PC-9 (cell line): ENCODE results near the gene IL34. TPM values are rescaled to one million over a fixed set of nuclear protein-coding genes. Genes with fewer than 3 reads are reported as not detected.
"Not testable (repeated sequence)": the region's sequence is repeated elsewhere in the genome, so short reads cannot be mapped to it uniquely, and the experiment has no call there.

Source experiments
- BruUV-seq: library from RNA; stranded (reverse); fragments of 400-500 nt; replicated peaks from 2 replicates; lab custom pipeline; 2021; lab: Mats Ljungman, UMichigan
- CTCF ChIA-PET: fragments of 300-600 bp; sonication (Branson Sonifier 250); formaldehyde crosslinking; loops from one replicate; lab custom pipeline; 2022; ENCODE audit warnings: antibody characterized with exemption; lab: Charles Lee
- POLR2A ChIA-PET: fragments of 300-600 bp; sonication (Branson Sonifier 250); formaldehyde crosslinking; loops from one replicate; lab custom pipeline; 2022; ENCODE audit warnings: antibody characterized with exemption; ENCODE audit not compliant: unreplicated experiment; lab: Charles Lee
- DNase-seq, 2 experiments: peaks; one replicate each; pipeline versions ENCODE4 v3.0.0 to v3.0.0-alpha.2; 2015 to 2022; ENCODE audit warnings: mixed read lengths in 1 of 2
- H2AFZ ChIP-seq: fragments of 200-600 bp; sonication (generic); 2 replicates; pipeline ENCODE4 v1.8.1; 2017; ENCODE audit warnings: antibody characterized with exemption
- H3F3A ChIP-seq: fragments of 200-600 bp; sonication (generic); 2 replicates; pipeline ENCODE4 v1.8.1; 2017; ENCODE audit warnings: antibody characterized with exemption, mild to moderate bottlenecking, low read depth; ENCODE audit not compliant: insufficient read depth
- H3K27ac ChIP-seq: fragments of 200-600 bp; sonication (generic); 2 replicates; pipeline ENCODE4 v1.6.1; 2016; ENCODE audit warnings: mixed run types
- H3K27me3 ChIP-seq: fragments of 200-600 bp; sonication (generic); 2 replicates; pipeline ENCODE4 v1.6.1; 2016; ENCODE audit warnings: low read depth, mixed run types; ENCODE audit not compliant: insufficient read depth
- H3K36me3 ChIP-seq: fragments of 200-600 bp; sonication (generic); 2 replicates; pipeline ENCODE4 v1.6.1; 2016; ENCODE audit warnings: low read depth, mixed run types
- H3K4me1 ChIP-seq: fragments of 200-600 bp; sonication (generic); replicated peaks from 2 replicates; pipeline ENCODE4 v1.6.1; 2016; ENCODE audit warnings: mixed run types; ENCODE audit not compliant: insufficient read depth
- H3K4me2 ChIP-seq: fragments of 200-600 bp; sonication (generic); 2 replicates; pipeline ENCODE4 v1.6.1; 2017; ENCODE audit warnings: mixed run types
- H3K4me3 ChIP-seq: fragments of 200-600 bp; sonication (generic); 2 replicates; pipeline ENCODE4 v1.6.1; 2016; ENCODE audit warnings: mixed run types
- H3K79me2 ChIP-seq: fragments of 200-600 bp; sonication (generic); 2 replicates; pipeline ENCODE4 v1.6.1; 2017; ENCODE audit warnings: low read depth, mixed run types
- H3K9me2 ChIP-seq: fragments of 200-600 bp; sonication (generic); 2 replicates; pipeline ENCODE4 v1.8.1; 2017; ENCODE audit warnings: mild to moderate bottlenecking; ENCODE audit not compliant: insufficient read depth
- H3K9me3 ChIP-seq: fragments of 200-600 bp; sonication (generic); 2 replicates; pipeline ENCODE4 v1.8.1; 2016; ENCODE audit warnings: low read depth; ENCODE audit not compliant: insufficient read depth
- H4K20me1 ChIP-seq: fragments of 200-600 bp; sonication (generic); 2 replicates; pipeline ENCODE4 v1.8.1; 2017; ENCODE audit not compliant: insufficient read depth
- EZH2 ChIP-seq: fragments of 200-600 bp; sonication (generic); IDR thresholded peaks from 2 replicates; pipeline ENCODE4 v1.8.0; 2017; ENCODE audit warnings: antibody characterized with exemption, low read depth
- intact Hi-C: fragments of 100-400 bp; cut with micrococcal nuclease; formaldehyde crosslinking; loops from one replicate; pipeline ENCODE4 v1.10.0; 2022; ENCODE audit not compliant: unreplicated experiment
- total RNA-seq: library from RNA; stranded (reverse); gene quantifications from 2 replicates; pipeline ENCODE4 v1.2.3, GENCODE V29; 2021
- TF ChIP-seq, protein P1 (sequence below): fragments of 200-600 bp; sonication (generic); conservative IDR thresholded peaks from 2 replicates; pipeline ENCODE4 v1.6.1; 2017; ENCODE audit warnings: mixed run types, antibody characterized with exemption, mild to moderate bottlenecking, moderate library complexity

The IL34 gene
- total RNA-seq, 1 experiment from 2014 or later: not detected

DNA sequence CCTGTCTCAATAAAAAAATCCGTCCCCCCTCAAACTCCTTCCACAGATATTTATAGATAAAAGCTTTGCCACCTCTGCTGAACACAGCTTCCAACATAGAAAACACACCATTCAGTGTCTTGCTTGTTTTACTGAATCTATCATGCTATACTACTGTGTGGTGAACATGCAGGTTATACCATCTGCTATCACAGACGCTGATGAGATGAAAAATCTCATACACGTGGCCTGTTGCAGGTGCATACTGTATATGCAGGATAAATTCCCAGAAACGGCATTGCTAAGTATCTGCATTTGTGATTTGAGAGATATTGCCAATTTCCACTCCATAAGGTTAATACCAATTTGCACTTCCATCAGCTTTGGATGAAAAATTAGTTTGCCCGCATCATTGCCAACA, 30.4 kb upstream of the IL34 start:
- Histone ChIP-seq H3K9me3 (no peaks in the 10 kb centered on the region), H3K27me3 (no peaks in the 10 kb centered on the region), H3K36me3 (no peaks in the 10 kb centered on the region), H3K9me2 (no peaks in the 10 kb centered on the region), H2AFZ (no peak overlapping the region), H3K4me2 (no peak overlapping the region), H3K79me2 (no peaks in the 10 kb centered on the region), H3K27ac (no peak overlapping the region), H3K4me1 (no peaks in the 10 kb centered on the region), H3K4me3 (no peak overlapping the region), H4K20me1 (no peaks in the 10 kb centered on the region), H3F3A (no peaks in the 10 kb centered on the region)
- BruUV-seq: no TSS peak
- CTCF ChIA-PET: no interaction called here
- POLR2A ChIA-PET: no interaction called here
- TF ChIP-seq, protein P1, sequence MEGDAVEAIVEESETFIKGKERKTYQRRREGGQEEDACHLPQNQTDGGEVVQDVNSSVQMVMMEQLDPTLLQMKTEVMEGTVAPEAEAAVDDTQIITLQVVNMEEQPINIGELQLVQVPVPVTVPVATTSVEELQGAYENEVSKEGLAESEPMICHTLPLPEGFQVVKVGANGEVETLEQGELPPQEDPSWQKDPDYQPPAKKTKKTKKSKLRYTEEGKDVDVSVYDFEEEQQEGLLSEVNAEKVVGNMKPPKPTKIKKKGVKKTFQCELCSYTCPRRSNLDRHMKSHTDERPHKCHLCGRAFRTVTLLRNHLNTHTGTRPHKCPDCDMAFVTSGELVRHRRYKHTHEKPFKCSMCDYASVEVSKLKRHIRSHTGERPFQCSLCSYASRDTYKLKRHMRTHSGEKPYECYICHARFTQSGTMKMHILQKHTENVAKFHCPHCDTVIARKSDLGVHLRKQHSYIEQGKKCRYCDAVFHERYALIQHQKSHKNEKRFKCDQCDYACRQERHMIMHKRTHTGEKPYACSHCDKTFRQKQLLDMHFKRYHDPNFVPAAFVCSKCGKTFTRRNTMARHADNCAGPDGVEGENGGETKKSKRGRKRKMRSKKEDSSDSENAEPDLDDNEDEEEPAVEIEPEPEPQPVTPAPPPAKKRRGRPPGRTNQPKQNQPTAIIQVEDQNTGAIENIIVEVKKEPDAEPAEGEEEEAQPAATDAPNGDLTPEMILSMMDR: no peak
- no peak for TF ChIP-seq EZH2
- DNase-seq: no peak
- intact Hi-C loops: no loop called here

- BruUV-seq, POLR2A ChIA-PET, H3K79me2 ChIP-seq, H3K4me1 ChIP-seq, H3K4me2 ChIP-seq, H3F3A ChIP-seq, H3K9me3 ChIP-seq, H3K4me3 ChIP-seq, H3K27me3 ChIP-seq, CTCF ChIA-PET, DNase-seq, H3K27ac ChIP-seq, H3K36me3 ChIP-seq, intact Hi-C loops, H4K20me1 ChIP-seq, H3K9me2 ChIP-seq, H2AFZ ChIP-seq: not testable (repeated sequence)
Measured at GRCh38 chr16:70621864-70622263, 24.5 kb upstream of the IL34 start.

GRCh38 chr16:70627696-70628095, 18.7 kb upstream of the IL34 start:
- peaks cover 8% of the 10 kb centered on the region for H3K9me3 ChIP-seq
- H3K9me2 ChIP-seq: no peaks in the 10 kb centered on the region
- H3K4me2 ChIP-seq: no peak overlapping the region
- TF ChIP-seq, protein P1: no peak
- no peak for TF ChIP-seq EZH2
- no peaks in the 10 kb centered on the region for H3K4me1 ChIP-seq
- H3K27me3 ChIP-seq: no peaks in the 10 kb centered on the region
- H4K20me1 ChIP-seq: no peaks in the 10 kb centered on the region
- intact Hi-C loops: no loop called here
- H3K27ac ChIP-seq: no peak overlapping the region
- no peaks in the 10 kb centered on the region for H3K79me2 ChIP-seq
- H3K36me3 ChIP-seq: no peaks in the 10 kb centered on the region
- DNase-seq: no peak
- H3K4me3 ChIP-seq: no peak overlapping the region
- ChIA-PET POLR2A (no interaction called here), CTCF (no interaction called here)
- H2AFZ ChIP-seq: no peak overlapping the region
- no peaks in the 10 kb centered on the region for H3F3A ChIP-seq
- BruUV-seq: no TSS peak
